GM19239 (cell line): ENCODE data around the gene CNNM3.
"Not testable (repeated sequence)": the region's sequence is repeated elsewhere in the genome, so short reads cannot be mapped to it uniquely, and the experiment has no call there.

Experiments
- DNase-seq: peaks from one replicate; pipeline ENCODE4 v3.0.0; 2011; ENCODE audit warnings: low spot score; ENCODE audit not compliant: insufficient read length
- FAIRE-seq: peaks from 2 replicates; lab custom pipeline; 2011; peaks lifted over from hg19 to GRCh38; lab: Jason Lieb, UNC

The CNNM3 gene

GRCh38 chr2:96859681-96860064 is 43.6 kb downstream of the CNNM3 start:
- no peak for FAIRE-seq
- no peak for DNase-seq

DNA sequence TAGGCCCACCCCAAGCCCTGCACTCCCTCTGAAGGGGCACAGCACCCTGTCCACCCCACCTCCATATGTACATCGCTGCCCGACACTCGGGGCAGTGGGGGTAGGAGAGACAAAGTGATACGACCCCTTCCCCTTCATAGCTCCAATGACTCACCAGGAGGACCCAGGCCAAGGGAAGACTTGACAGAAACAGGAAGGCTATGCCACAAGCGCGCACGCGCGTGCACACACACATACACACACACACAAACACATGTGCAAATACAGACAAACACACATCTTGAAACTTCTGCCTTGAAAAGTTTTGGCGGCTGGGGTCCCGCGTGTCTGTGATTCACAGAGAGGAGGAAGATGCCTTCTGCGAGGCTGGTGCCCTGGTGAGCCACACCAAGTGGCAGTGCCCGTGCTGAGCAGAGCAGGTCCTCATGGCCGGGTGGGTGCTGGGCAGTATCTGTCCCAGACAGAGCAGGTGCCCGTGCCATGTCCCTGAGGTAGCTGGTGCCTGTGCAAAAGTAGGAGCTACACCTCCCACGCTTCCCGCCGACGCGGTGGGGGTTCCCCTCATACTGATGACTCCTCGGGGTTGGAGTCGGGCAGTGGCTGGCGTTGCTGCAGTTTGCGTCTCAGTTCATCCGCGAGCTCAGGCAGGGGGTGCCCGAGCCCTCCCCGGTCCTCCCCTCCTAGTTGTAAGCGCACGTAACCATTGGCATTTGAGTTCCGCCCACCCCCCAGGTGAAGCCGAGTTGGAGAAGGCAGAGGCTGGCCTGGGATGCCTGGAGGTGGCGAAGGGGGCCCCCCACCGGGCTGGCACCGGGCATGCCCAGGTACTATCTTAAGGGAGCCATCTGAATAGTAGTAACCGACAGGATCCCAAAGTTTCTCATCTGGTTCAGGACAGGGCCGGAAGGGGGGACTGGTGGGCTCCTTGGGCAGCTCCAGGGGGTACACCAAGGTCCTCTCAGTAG is 44.3 kb downstream of the CNNM3 start:
- DNase-seq (no peak), FAIRE-seq (no peak)

DNA sequence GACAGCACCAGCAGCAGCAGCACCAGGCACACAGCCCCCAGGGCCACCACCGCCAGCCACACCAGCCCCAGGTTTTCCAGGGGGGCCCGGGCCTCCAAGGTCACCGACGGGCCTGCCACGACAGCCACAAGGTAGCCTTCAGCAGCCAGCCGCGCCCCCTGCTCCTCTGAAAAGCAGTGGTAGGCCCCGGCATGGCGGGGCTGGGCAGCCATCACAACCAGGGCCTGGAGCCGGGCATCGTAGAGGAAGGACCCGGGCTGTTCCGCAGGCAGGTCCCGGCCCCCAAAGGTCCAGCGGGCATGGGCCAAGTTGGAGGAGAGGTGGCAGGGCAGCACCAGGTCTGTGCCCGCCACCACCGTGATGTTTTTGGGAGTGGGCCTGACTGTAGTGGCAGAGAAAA is 45.0 kb downstream of the CNNM3 start:
- FAIRE-seq (no peak), DNase-seq (no peak)

- DNase-seq, FAIRE-seq: not testable (repeated sequence)
Measured at GRCh38 chr2:96863056-96863455, 47.0 kb downstream of the CNNM3 start.

GRCh38 chr2:96863575-96864342 is 47.7 kb downstream of the CNNM3 start:
- FAIRE-seq = no peak
- no peak for DNase-seq

DNA sequence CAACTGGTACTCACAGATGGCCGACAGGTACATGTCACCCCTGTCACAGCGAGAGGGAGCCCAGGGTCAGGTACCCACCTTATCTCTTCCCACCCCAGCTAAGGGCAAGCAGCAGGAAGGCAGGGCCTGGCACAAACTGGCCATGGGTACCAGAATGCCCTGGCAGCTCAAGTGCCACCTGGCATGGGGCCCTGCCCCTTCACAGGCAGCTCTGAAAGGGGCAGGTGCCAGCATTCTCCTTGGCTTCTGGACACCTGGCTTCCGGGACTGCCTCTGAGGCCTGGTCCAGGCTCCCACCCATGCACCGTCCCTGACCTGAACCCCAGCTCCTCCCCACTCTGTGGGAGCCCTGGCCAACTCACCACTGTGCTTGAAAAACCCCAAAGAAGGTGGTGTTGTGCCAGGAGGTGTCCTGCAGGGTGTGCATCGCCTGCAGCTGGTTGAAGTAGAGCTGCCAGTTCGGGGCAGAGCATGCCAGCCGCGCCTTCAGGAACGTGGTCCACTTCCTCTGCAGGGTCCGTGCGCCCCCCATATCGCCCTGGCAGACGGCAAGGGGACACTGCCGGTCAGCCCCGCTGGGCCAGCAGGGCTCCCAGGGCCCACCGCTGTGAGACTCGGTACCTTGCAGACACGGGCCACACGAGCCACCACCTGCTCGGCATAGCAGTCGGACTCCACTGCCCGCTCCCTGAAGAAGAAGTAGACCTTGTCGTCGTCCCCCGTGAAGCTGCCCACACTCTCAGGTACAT is 48.4 kb downstream of the CNNM3 start:
- no peak for DNase-seq

GRCh38 chr2:96865654-96866053 is 49.6 kb downstream of the CNNM3 start:
- DNase-seq = no peak

More for the DNA sequence above, 48.4 kb downstream of the CNNM3 start:
- no peak for FAIRE-seq

GRCh38 chr2:96866149-96866548 is 50.1 kb downstream of the CNNM3 start:
- no peak for FAIRE-seq
- DNase-seq = no peak

More at GRCh38 chr2:96865654-96866053, 49.6 kb downstream of the CNNM3 start:
- FAIRE-seq = no peak

- FAIRE-seq (no peak), DNase-seq (no peak)
Measured at GRCh38 chr2:96866586-96866985, 50.5 kb downstream of the CNNM3 start.

DNA sequence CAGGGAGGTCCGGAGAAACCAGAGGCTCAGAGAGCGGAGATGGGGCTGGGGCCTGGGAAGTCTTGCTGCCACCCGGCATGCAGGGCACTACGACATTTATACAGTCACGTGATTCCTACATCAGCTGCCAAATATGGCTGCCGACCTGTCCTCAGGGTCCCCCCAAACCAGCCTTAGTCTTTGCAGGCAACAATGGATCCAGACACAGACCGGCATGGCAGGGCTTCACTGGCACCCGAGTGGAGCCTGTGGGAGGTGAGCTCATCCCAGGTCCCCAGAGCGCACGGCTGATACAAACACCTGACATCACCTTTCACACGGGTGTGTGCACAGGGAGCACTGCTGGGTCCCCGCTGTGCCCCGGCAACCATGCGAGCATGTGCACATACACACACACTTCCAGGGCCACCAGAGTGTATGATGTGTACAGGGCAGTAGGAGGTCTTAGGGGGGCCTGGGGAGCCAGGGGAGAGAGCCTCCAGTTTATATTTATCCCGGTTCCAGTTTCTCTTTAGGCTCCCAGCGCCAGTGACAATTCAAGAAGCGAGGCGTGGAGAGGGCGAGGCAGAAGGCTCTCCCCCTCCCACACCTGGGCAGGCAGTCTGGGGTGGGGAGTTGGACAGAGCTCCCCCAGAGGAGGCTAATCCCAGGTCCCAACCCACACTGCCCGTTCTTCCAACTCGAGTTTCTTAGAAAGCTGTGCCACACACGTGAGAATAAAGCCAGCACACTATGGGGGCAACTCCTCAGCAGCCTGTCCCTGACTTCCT is 51.1 kb downstream of the CNNM3 start:
- FAIRE-seq (no peak), DNase-seq (no peak)

DNA sequence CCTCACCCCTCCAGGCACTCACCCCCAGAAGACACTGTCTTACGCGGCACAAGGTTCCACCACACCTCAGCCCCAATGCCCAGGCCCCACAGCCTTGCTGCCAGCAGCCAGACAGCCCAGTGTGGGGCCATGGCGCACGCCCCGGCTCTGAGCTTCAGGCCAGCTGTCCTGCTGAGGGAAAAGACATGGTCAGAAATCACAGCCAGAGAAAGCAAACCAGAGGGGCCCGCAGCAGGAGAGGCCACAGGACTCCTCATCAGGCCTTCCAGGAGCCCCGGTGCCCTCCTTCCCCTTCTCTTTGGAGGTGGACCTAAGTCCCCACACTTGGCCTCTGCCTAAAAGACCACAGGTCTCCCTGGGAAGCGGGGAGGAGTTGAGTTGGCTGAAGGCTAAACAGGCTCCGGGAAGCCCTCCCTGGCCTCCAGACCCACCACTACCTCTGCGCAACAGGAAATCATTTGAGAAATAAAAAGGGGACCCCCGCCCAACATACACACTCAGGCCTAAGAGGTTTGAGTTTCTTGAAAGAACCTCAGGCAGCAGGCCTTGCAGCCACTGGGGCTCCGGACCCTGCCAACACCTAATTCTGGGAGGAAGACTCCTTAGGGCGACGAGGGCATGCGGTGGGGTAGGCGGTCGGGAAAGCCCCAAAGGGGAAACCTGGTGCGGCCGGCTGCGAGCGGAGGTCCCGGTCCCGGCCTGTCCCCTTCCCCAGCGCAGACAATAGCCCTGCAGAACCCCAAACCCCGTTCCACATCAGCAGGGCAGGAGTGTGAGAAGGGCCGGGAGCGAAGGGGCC is 51.9 kb downstream of the CNNM3 start:
- DNase-seq (no peak), FAIRE-seq (peak; percentile 35)

DNA sequence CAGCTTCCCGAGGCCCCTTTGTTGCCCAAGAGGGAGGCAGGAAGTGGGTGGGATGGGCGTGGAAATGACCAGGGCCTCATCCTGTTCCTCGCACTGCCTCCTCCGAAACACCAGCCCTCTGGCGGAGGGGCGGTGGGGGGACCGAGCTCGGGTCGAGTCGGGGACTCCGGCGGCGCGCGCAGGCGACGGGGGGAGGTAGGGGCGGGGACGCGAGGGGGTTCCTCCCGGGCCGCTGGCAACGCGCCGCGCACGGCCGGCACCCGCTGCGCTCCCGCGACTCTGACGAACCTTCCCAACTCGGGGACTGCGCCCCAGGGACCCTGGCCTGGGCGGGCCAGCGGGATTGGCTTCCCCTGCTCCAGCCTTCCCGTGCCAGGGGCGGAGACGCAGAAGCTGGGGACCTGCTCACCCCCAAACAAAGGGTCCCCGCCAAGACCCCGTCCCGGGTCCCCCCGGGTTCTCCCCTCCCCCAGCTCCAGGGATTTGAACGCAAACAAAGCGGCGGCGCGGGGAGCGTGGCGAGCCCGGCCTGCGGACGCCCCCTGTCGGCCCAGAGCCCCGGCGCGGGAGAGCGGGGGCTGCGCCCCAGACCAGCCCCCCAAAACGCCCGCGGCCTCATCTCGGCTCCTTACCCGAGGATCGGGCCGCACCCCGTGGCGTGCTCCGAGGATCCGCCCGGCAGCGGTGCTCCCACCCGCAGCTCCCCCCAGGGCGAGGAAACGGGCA is 52.6 kb downstream of the CNNM3 start:
- DNase-seq (peak; percentile 85), FAIRE-seq (peak; percentile 63)

- FAIRE-seq (no peak), DNase-seq (no peak)
Measured at GRCh38 chr2:96869281-96869821, 53.3 kb downstream of the CNNM3 start.

- FAIRE-seq (no peak), DNase-seq (no peak)
Measured at GRCh38 chr2:96869822-96870625, 54.0 kb downstream of the CNNM3 start, which contains the start of gene SEMA4C. TSS of gene SEMA4C (minus strand) at chr2:96870080. CDS start at chr2:96867886, 2,194 bp downstream.

- no peak for FAIRE-seq
Measured at GRCh38 chr2:96870626-96871255, 54.7 kb downstream of the CNNM3 start.

GRCh38 chr2:96872591-96873349 is 56.7 kb downstream of the CNNM3 start:
- no peak for DNase-seq
- no peak for FAIRE-seq

More at GRCh38 chr2:96870626-96871255, 54.7 kb downstream of the CNNM3 start:
- no peak for DNase-seq
